ENCODE results near the gene CABLES1.

DNA sequence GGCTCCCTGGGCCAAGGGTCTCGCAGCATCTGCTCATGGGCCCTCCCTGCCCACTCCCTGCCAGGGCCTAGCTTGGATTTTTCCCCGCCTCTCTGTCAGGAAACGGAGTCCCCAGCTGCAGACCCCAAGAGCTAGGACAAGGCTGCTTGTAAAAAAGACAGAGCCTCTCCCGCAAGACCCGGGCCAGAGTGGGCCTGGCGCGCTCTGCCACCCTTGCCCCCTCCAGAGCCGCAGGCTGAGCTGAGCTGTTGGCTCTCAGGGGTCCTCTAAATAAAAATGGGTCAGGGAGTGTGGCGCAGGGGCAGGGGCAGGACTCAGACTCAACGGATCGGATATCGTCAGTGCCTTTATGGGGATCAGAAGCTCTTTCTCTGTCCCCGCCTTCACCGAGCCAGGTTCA lies 112.6 kb downstream of the CABLES1 start:
- no peak for TF ChIP-seq POLR2A (IDR thresholded peaks at IDR 0.05)
- TF ChIP-seq, protein P1, sequence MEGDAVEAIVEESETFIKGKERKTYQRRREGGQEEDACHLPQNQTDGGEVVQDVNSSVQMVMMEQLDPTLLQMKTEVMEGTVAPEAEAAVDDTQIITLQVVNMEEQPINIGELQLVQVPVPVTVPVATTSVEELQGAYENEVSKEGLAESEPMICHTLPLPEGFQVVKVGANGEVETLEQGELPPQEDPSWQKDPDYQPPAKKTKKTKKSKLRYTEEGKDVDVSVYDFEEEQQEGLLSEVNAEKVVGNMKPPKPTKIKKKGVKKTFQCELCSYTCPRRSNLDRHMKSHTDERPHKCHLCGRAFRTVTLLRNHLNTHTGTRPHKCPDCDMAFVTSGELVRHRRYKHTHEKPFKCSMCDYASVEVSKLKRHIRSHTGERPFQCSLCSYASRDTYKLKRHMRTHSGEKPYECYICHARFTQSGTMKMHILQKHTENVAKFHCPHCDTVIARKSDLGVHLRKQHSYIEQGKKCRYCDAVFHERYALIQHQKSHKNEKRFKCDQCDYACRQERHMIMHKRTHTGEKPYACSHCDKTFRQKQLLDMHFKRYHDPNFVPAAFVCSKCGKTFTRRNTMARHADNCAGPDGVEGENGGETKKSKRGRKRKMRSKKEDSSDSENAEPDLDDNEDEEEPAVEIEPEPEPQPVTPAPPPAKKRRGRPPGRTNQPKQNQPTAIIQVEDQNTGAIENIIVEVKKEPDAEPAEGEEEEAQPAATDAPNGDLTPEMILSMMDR (IDR thresholded peaks at IDR 0.05) = no peak

All from adrenal gland (tissue), 5 donors.